ENCODE measurements around the gene MIEF2.
"Not testable (repeated sequence)": the region's sequence is repeated elsewhere in the genome, so short reads cannot be mapped to it uniquely, and the experiment has no call there.

GRCh38 chr17:18298061-18298460 lies 37.6 kb downstream of the MIEF2 start:
- not testable (repeated sequence) for TF ChIP-seq CTCF, POLR2A (IDR thresholded peaks at IDR 0.05)
